Ammon's horn (tissue), 1 donor: ENCODE data around the gene HPDL.

ENCODE experiments used
- DNase-seq: peaks from one replicate; pipeline ENCODE4 v3.0.0-alpha.2; 2016; ENCODE audit warnings: low spot score

The HPDL gene

DNA sequence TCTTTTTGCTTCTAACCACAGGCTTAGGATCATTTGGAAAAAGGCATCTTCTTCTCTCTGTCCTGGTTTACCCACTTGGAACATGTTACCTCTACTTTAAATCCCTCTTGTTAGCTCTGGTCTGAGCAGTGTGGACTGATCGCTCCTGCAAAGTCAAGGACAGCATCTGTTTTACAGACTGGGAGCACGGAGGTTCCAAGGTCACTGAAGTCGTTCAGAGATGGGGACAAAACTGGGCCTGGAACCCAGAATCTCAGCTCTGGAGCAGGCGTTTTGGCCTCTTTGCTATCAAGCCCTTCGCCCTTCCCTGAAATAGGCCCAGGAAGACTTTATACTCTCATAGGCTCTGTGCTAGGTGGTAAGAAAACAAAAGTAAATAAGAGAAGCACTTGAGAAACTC, 24.8 kb downstream of the HPDL start:
- no peak for DNase-seq

DNA sequence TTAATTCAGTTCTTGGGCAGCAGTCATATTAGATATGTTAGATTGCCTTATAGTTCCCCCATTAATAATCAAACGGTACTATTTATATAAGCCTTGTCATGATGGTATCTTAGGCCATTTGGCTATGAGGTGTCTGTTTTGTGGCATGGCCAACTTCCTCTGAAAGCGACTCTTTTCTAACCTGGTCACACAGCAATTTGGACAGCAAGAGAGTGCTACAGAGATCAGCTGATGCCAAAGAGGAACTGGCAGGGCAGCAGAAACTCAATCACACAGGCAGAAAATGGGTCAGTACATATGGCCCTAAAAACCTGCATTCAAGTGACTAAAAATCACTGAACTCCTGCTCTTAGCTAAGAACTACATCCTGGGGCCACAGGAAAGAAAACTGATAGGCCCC, 27.0 kb downstream of the HPDL start:
- DNase-seq, result no peak

DNA sequence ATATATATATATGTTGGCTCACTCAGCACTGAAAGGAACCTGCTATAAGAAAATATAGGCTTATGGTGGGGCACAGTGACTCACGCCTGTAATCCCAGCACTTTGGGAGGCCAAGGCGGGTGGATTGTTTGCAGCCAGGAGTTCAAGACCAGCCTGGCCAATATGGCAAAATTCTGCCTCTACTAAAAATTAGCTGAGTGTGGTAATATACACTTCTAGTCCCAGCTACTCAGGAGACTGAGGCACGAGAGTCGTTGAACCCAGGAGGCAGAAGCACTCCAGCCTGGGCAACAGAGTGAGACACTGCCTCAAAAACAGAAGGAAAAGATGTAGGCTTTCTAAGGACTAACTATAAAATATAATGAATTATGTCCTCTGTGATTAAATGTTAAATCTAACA, 28.1 kb downstream of the HPDL start:
- no peak for DNase-seq

DNA sequence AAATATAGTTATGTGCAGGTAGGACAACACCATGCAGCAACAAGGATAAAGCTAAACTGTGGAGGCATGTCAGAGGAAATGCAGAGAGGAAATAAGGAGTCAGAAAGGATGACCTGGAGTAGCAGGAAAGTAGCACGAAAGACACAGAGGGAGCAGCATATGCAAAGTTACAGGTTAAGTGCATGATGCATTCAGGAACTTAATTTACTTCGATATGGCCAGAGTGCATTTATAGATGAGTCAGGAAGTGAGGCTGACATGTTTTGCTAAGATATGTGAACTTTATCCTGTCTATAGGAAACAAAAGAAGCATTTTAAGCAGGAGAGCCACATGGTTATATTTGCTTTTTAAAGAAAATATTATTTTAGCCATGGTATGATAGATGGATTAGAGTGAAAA, 29.0 kb downstream of the HPDL start:
- no peak for DNase-seq

DNA sequence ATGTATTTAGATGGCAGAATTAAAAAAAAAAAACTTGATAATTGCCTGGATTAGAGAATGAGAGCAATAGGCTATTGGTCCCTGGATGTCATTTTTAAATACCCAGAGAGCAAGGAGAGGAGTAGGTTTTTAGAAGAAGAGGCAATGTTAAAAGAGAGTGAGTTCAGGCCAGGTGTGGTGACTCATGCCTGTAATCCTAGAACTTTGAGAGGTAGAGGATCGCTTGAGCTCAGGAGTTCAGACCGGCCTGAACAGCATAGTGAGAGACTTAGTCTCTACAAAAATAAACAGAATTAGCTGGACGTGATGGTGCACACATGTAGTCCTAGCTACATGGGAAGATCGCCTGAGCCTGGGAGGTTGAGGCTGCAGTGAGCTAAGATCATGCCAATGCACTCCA, 29.5 kb downstream of the HPDL start:
- no peak for DNase-seq

DNA sequence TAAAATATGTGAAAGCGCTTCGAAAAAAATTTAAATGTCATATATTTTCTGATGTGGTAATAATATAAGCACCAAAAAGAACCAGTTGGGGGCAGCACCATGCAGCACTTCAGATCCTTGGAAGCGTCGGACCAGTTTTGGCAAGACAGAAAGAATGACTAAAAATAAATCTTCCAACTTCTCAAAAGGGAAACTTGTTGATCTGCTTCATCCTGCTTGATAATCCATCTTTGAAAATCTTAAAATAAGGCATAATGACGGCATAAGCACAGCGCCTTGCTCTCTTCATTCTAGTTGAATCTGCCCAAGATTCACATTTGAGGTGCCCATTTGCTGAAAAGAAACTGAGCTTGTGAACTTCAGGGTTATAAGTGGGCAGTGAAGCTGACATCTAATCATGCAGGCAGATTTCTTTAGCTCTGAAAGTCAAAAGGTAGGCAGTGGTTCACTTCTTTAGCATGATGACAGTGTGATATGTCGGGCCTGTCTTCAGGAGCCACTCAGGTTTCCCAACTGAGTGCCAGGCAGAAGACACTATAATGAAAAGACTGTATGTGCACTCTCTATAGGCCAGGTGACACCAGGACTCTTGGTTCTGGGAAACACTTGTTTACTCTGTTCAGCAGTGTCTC, 33.3 kb downstream of the HPDL start:
- peak; percentile 87 for DNase-seq

DNA sequence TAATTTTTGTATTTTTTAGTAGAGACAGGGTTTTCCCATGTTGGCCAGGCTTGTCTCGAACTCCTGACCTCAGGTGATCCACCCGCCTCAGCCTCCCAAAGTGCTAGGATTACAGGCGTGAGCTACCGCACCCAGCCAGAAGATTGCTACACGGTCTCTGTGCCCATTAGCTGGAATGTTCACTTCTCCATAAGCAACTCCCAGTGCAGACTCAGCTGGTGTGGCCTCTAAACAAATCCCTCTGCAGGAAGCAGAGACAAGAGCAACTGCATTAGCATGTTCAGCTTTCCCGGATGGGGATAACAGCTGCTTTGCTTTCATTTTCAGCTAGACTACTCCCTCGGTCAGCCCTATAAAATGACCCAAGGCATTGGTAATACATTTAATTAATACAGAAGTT, 34.3 kb downstream of the HPDL start:
- DNase-seq, result peak; percentile 58

DNA sequence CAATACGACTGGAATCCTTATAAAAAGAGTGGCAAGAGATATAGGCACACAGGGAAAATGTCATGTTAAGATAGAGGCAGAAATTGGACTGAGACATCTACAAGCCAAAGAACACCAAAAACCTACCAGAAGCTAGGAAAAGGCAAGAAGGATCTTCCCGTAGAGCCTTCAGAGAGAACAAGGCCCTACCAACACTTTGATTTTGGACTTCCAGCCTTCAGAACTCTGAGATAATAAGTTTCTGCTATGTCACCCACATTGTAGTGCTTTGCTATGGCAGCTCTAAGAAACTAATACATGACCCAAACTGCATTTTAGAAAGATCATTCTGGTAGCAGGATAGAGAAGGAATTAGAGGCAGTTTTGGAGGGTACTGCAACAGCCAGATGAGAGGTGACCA, 37.6 kb downstream of the HPDL start:
- no peak for DNase-seq

DNA sequence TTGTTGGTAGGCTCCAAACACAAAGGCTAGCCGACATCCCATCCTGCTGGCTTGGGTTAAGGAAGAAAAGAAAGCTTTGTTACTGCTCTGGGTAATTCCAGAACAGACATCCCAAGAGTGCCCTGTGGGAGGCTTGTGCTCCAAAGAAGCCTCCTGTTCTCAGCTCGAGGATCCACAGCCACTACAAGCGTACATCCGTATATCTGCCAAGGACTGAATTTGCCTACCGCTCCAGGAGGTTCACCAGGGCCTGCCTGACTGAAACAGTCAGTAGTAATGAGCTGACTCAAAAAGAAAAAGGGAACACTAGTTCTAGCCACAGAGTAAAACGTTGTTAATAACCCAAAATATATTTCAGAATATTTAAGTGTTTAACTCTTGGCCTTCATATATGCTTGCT, 38.4 kb downstream of the HPDL start:
- DNase-seq, result peak; percentile 57

DNA sequence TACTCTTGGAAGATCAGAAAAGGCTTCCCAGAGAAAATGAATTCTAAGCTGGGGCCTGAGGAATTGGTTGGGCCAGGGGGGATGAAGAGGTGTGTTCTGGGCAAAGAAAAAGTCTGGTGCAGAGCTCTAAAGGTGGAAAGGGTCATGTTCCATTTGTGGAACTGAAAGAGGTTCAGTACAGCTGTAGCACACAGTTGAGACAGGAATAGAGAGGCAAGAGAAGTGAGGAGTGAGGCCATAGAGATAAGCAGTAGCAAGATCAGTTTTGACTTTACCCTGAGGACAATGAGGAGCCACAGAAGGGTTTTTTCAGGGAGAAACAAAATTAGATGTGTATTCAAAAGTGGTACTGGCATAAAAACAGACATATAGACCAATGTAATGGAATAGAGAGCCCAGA, 43.9 kb downstream of the HPDL start:
- no peak for DNase-seq

DNA sequence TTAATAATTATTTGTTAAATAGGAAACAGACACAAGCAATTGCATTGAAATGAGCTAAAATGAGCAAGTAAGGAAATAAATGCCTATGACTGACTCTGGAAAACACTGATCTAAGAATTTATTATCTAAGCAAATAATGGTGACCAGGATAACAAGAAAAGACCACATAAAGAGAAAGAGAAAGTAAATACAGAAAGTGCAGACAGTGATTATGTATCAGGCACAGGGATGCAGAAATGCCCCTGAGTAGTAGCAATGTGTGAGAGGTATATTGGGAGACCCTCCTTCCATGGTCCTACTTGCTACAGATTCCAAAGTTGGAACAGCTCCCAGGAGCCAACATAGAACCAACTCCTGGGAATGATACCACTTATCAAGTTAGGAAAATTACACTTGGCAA, 46.9 kb downstream of the HPDL start:
- no peak for DNase-seq

DNA sequence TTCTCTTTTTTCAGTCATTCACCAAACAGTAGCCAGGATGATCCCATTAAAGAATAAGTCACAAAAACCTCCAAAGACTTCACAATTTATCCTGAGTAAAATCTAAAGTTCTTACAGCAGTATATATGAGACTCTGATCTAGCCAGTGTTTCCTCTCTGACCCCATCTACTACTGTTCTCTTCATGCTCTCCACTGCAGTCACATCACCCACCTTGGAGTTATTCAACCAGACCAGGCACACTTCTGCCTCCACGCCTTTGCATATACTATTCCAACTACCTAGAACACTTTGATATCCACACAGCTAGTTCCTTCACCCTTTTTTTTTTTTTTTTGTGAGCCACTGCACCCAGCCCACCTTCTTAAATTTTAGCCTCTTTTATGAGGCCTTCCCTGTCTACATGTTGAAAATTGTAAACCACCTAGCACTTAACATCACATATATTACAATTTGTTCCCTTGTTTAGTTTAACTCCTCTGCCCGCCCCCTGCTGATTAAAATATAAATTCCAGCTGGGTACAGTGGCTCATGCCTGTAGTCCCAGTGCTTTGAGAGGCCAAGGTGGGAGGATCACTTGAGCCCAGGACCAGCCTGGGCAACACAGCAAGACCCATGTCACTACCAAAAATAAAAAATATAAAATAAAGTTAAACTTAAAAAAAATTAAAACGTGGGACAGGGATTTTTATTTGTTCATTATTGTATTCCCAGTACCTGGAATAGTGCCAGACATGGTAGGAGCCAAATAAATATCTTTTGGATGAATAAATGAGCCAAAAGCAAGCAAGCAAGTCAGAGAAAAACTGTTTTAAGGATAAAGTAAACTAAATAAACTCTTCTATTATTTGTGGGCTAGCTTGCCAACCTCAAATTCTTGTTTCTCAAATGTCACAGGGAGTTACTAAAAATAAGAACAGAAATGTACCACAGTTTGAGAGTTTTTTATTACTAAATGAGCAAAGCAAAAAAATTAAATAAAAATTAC, 48.7 kb downstream of the HPDL start:
- DNase-seq, result no peak

DNA sequence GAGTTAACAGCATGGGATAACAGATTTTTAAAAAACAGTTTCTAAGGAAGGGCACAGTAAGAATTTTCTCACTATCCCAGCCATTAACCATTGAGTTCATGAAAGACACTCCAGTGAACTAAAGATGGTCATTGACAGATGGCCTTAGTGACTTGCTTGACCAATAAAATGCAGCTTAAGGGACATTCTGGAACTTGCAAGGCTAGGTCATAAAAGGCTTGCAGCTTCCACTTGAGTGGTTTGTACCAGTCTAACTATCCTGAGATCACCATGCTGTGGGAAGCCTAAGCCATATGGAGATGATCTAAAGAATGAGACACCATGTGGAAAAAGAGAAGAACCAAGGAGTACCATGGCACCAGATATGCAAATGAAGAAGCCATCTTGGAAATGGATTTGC, 51.5 kb downstream of the HPDL start:
- DNase-seq, result no peak
